ENCODE measurements around the gene MROH8.

The MROH8 gene

DNA sequence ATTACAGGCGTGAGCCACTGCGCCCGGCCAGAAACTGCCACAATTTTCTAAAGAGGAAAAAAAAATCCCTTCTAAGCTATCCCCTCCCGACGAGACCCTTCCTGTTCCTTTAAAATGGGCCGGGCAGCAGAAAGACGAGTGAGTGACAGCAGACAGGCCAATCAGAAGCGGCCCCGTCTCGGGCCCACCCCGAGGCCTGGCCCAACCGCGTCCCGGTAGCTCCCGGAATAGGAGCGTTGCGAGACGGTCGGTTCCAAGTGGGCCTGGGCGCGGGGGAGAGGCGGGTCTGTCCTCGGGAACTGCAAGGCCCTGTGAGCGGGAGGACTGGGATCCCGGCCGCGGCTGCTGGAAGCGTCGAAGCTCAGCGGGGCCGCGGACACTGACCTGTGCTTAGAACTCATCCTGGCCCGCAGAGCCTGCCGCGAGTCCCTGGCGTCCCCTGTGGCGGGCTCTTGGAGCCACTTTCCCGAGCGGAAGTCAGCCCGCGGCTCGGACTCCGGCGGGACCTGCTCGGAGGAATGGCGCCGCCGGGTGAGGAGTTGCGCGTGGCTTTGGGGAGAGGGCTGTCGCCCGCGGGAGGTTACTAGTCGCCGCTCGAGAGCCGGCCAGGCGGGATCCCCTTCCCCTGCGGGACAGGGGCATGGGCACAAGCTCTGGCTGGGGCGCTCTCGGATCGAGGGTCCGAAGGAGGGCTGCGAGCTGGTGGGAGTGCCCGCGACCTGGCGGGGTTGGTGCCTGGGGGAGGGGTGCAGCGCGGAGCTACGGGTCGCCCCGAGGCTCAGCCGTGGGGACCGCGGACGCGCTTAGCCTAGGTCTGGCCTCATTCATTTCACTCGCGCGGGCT is at the start of gene MROH8, which contains the start of gene RPN2:
TSS of gene MROH8 (minus strand) at position 710 of the 844 bp plus-strand sequence.
TSS of gene RPN2 (plus strand) at position 492 of the 844 bp plus-strand sequence. CDS start at position 519, 27 bp downstream.
- H3K9ac ChIP-seq (ENCODE audit: low read length) = peak within 1 kb of the TSS; percentile 91
- peaks cover 44% of the 10 kb centered on the region for H3K79me2 ChIP-seq (ENCODE audit: insufficient read depth, low read length)
- no peaks in the 10 kb centered on the region for H3K9me2 ChIP-seq (ENCODE audit: low read depth, low read length)
- peak within 1 kb of the TSS; percentile 89 for H3K4me3 ChIP-seq (ENCODE audit: low read depth, low read length, poor library complexity, severe bottlenecking)
- H3K4me2 ChIP-seq (ENCODE audit: low read length) = peak within 1 kb of the TSS; percentile 100
- H3K27ac ChIP-seq (ENCODE audit: low read depth, low read length, poor library complexity, severe bottlenecking) = peak within 1 kb of the TSS; percentile 60
- no peaks in the 10 kb centered on the region for H3F3A ChIP-seq (ENCODE audit: insufficient read depth, low read length)
- no peaks in the 10 kb centered on the region for H3K9me3 ChIP-seq (ENCODE audit: low read length)
- H2AFZ ChIP-seq (ENCODE audit: low read length) = no peak within 1 kb of the TSS
- peaks cover 25% of the 10 kb centered on the region for H3K4me1 ChIP-seq (ENCODE audit: insufficient read depth, low read length, severe bottlenecking)
- H4K20me1 ChIP-seq (ENCODE audit: insufficient read depth, low read length) = no peaks in the 10 kb centered on the region
- no peaks in the 10 kb centered on the region for H3K27me3 ChIP-seq (ENCODE audit: insufficient read depth, low read length)
- no peak for TF ChIP-seq CTCF (IDR thresholded peaks at IDR 0.05; ENCODE audit: low read length)
- peaks cover 21% of the 10 kb centered on the region for H3K36me3 ChIP-seq (ENCODE audit: insufficient read depth, low read length)

DNA sequence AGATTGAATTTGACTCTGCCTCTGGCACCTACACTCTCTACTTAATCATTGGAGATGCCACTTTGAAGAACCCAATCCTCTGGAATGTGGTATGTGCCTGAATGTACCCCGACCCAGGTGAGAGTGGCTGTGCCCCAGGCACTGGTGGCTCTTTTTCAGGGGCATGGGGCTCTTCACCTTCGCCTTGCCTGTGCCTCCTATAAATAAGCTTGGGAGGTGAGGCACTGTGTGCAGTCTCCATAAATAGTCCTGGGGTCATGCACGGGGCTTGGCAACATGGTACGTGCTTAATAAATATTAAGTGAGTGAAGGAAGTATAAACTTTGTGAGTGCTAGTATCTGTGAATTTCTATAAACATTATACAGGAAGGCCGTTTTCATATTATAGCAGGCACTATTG is 49.3 kb upstream of the MROH8 start:
- Histone ChIP-seq H3K27me3 (ENCODE audit: insufficient read depth, low read length) (no peaks in the 10 kb centered on the region), H3K9ac (ENCODE audit: low read length) (no peak overlapping the region), H3K36me3 (ENCODE audit: insufficient read depth, low read length) (peaks cover 98% of the 10 kb centered on the region), H3K4me3 (ENCODE audit: low read depth, low read length, poor library complexity, severe bottlenecking) (no peak overlapping the region), H3K27ac (ENCODE audit: low read depth, low read length, poor library complexity, severe bottlenecking) (no peak overlapping the region), H3K4me1 (ENCODE audit: insufficient read depth, low read length, severe bottlenecking) (no peaks in the 10 kb centered on the region), H3F3A (ENCODE audit: insufficient read depth, low read length) (no peaks in the 10 kb centered on the region), H4K20me1 (ENCODE audit: insufficient read depth, low read length) (no peaks in the 10 kb centered on the region), H3K9me2 (ENCODE audit: low read depth, low read length) (no peaks in the 10 kb centered on the region), H2AFZ (ENCODE audit: low read length) (no peak overlapping the region), H3K9me3 (ENCODE audit: low read length) (no peaks in the 10 kb centered on the region), H3K79me2 (ENCODE audit: insufficient read depth, low read length) (no peaks in the 10 kb centered on the region), H3K4me2 (ENCODE audit: low read length) (no peak overlapping the region)
- TF ChIP-seq EZH2 (IDR thresholded peaks at IDR 0.05; ENCODE audit: borderline replicate concordance, low read length) = no peak
- no peak for TF ChIP-seq CTCF (IDR thresholded peaks at IDR 0.05; ENCODE audit: low read length)

DNA sequence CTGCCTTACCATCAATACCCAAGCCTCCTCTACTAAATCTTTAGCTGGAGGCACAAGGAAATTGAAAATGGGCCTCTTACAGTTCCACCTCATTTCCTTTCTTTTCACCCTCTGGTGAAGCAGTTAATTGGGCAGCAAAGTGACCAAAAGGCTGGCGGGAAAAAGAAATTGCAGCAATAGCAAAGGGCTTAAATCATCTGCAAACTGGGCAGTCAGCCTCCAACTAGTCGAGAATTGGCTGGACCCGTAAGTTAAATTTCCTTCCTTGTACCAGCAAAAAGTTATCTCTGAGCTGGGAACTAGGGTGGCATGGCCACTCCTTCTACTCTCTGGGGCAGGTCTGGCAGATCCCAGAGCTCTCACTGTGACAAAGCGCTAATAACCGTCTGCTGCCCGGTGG is 48.7 kb upstream of the MROH8 start:
- Histone ChIP-seq H3K9me2 (ENCODE audit: low read depth, low read length) (no peaks in the 10 kb centered on the region), H3K9ac (ENCODE audit: low read length) (no peak overlapping the region), H3K4me2 (ENCODE audit: low read length) (no peak overlapping the region), H3K4me3 (ENCODE audit: low read depth, low read length, poor library complexity, severe bottlenecking) (no peak overlapping the region), H3F3A (ENCODE audit: insufficient read depth, low read length) (no peaks in the 10 kb centered on the region), H3K4me1 (ENCODE audit: insufficient read depth, low read length, severe bottlenecking) (no peaks in the 10 kb centered on the region), H2AFZ (ENCODE audit: low read length) (no peak overlapping the region), H3K9me3 (ENCODE audit: low read length) (no peaks in the 10 kb centered on the region), H4K20me1 (ENCODE audit: insufficient read depth, low read length) (no peaks in the 10 kb centered on the region), H3K27ac (ENCODE audit: low read depth, low read length, poor library complexity, severe bottlenecking) (no peak overlapping the region), H3K36me3 (ENCODE audit: insufficient read depth, low read length) (peaks cover 98% of the 10 kb centered on the region), H3K27me3 (ENCODE audit: insufficient read depth, low read length) (no peaks in the 10 kb centered on the region), H3K79me2 (ENCODE audit: insufficient read depth, low read length) (no peaks in the 10 kb centered on the region)
- TF ChIP-seq CTCF (IDR thresholded peaks at IDR 0.05; ENCODE audit: low read length) (no peak), EZH2 (IDR thresholded peaks at IDR 0.05; ENCODE audit: borderline replicate concordance, low read length) (no peak)

All from OCI-LY1 (cell line).